Hepatocyte (in vitro differentiated cells): Measurements from ENCODE around the gene PDZD7. TPM values are rescaled to one million over a fixed set of nuclear protein-coding genes. Genes with fewer than 3 reads are reported as not detected.

Source experiments
- DNase-seq: peaks from one replicate; pipeline ENCODE4 v3.0.0-alpha.2; 2016; ENCODE audit warnings: low spot score
- H2AFZ ChIP-seq: fragments of 200-600 bp; sonication (generic); 2 replicates; pipeline ENCODE4 v1.6.0; 2016; ENCODE audit warnings: antibody characterized with exemption, mild to moderate bottlenecking
- H3K27ac ChIP-seq: fragments of 200-600 bp; sonication (generic); 2 replicates; pipeline ENCODE4 v1.5.1; 2016; ENCODE audit warnings: mild to moderate bottlenecking
- H3K27me3 ChIP-seq: fragments of 200-600 bp; sonication (generic); 2 replicates; pipeline ENCODE4 v1.6.1; 2016
- H3K36me3 ChIP-seq: fragments of 200-600 bp; sonication (generic); replicated peaks from 2 replicates; pipeline ENCODE4 v1.5.1; 2016; ENCODE audit warnings: low read depth; ENCODE audit not compliant: insufficient read depth
- H3K4me1 ChIP-seq: fragments of 200-600 bp; sonication (generic); 2 replicates; pipeline ENCODE4 v1.5.1; 2016; ENCODE audit warnings: mild to moderate bottlenecking, moderate library complexity; ENCODE audit not compliant: insufficient read depth
- H3K4me2 ChIP-seq: fragments of 200-600 bp; sonication (generic); 2 replicates; pipeline ENCODE4 v1.6.0; 2016
- H3K4me3 ChIP-seq: fragments of 200-600 bp; sonication (generic); 2 replicates; pipeline ENCODE4 v1.5.1; 2016; ENCODE audit warnings: mild to moderate bottlenecking
- H3K79me2 ChIP-seq: fragments of 200-600 bp; sonication (generic); 2 replicates; pipeline ENCODE4 v1.6.0; 2017; ENCODE audit warnings: mild to moderate bottlenecking
- H3K9me2 ChIP-seq: fragments of 200-600 bp; sonication (generic); replicated peaks from 2 replicates; pipeline ENCODE4 v1.6.0; 2017; ENCODE audit warnings: mild to moderate bottlenecking; ENCODE audit not compliant: insufficient read depth
- H3K9me3 ChIP-seq: fragments of 200-600 bp; sonication (generic); 2 replicates; pipeline ENCODE4 v1.5.1; 2016; ENCODE audit warnings: low read depth, mild to moderate bottlenecking
- H4K20me1 ChIP-seq: fragments of 200-600 bp; sonication (generic); 2 replicates; pipeline ENCODE4 v1.6.0; 2016; ENCODE audit warnings: mild to moderate bottlenecking; ENCODE audit not compliant: insufficient read depth, poor library complexity, severe bottlenecking
- CTCF ChIP-seq: fragments of 200-600 bp; sonication (generic); IDR thresholded peaks from 2 replicates; pipeline ENCODE4 v1.5.1; 2016; ENCODE audit warnings: antibody characterized with exemption, mild to moderate bottlenecking; ENCODE audit not compliant: poor library complexity
- EZH2 ChIP-seq: fragments of 200-600 bp; sonication (generic); IDR thresholded peaks from 2 replicates; pipeline ENCODE4 v1.6.1; 2016; ENCODE audit warnings: antibody characterized with exemption, mild to moderate bottlenecking, borderline replicate concordance
- EZH2phosphoT487 ChIP-seq: fragments of 200-600 bp; sonication (generic); IDR thresholded peaks from one replicate; pipeline ENCODE4 v1.6.1; 2018; ENCODE audit warnings: antibody characterized with exemption, mild to moderate bottlenecking, low read depth, moderate library complexity; ENCODE audit not compliant: unreplicated experiment, severe bottlenecking
- WGBS: methylation state at CpG from one replicate; pipeline ENCODE4 v1.1.6; 2016; ENCODE audit warnings: low lambda C conversion rate; ENCODE audit errors: missing lambda C conversion rate; 5-methylcytosine and 5-hydroxymethylcytosine counted together
- polyA plus RNA-seq: library from polyadenylated mRNA; unstranded; fragments of >200 nt; fragmentation: Nextera tagmentation; extraction: Ambion mirVana; gene quantifications from 2 replicates; pipeline ENCODE4 v1.2.1, GENCODE V29; 2016
- total RNA-seq: library from RNA; depleted of rRNA; stranded (reverse); fragments of >200 nt; gene quantifications from 2 replicates; pipeline ENCODE4 v1.2.3, GENCODE V29; 2014

The PDZD7 gene
- total and polyA plus RNA-seq, 2 experiments from 2014 or later: 6.0 to 8.4 TPM

GRCh38 chr10:101018600-101019439 lies 12.1 kb downstream of the PDZD7 start:
- Histone ChIP-seq H2AFZ (no peak overlapping the region), H3K9me2 (no peaks in the 10 kb centered on the region)

GRCh38 chr10:101018118-101018599 lies 12.8 kb downstream of the PDZD7 start:
- peaks cover 12% of the 10 kb centered on the region for H3K4me1 ChIP-seq
- H3K4me3 ChIP-seq: no peak overlapping the region
- H3K36me3 ChIP-seq: no peaks in the 10 kb centered on the region
- H3K79me2 ChIP-seq: no peaks in the 10 kb centered on the region
- no peak for DNase-seq
- H3K9me2 ChIP-seq: no peaks in the 10 kb centered on the region
- H3K9me3 ChIP-seq: no peaks in the 10 kb centered on the region
- H4K20me1 ChIP-seq: no peaks in the 10 kb centered on the region
- peaks cover 4% of the 10 kb centered on the region for H3K27me3 ChIP-seq
- H3K27ac ChIP-seq: no peak overlapping the region
- TF ChIP-seq EZH2phosphoT487 (no peak), EZH2 (no peak), CTCF (no peak)
- H2AFZ ChIP-seq: no peak overlapping the region
- peak overlapping the region; percentile 69 for H3K4me2 ChIP-seq
- 49% methylated on average over 15 of the region's 20 CpGs for WGBS

More at GRCh38 chr10:101018600-101019439, 12.1 kb downstream of the PDZD7 start:
- peaks cover 9% of the 10 kb centered on the region for H3K4me1 ChIP-seq
- no peaks in the 10 kb centered on the region for H3K36me3 ChIP-seq
- H3K4me3 ChIP-seq: no peak overlapping the region
- peak; percentile 94 for DNase-seq
- WGBS: 19% methylated on average over 42 of the region's 45 CpGs
- H3K79me2 ChIP-seq: no peaks in the 10 kb centered on the region
- H3K4me2 ChIP-seq: peak overlapping the region; percentile 69
- no peak overlapping the region for H3K27ac ChIP-seq
- no peak for TF ChIP-seq EZH2
- peak; percentile 89 for TF ChIP-seq CTCF
- H4K20me1 ChIP-seq: no peaks in the 10 kb centered on the region
- peaks cover 4% of the 10 kb centered on the region for H3K27me3 ChIP-seq
- H3K9me3 ChIP-seq: no peaks in the 10 kb centered on the region

GRCh38 chr10:101016814-101017213 lies 14.1 kb downstream of the PDZD7 start:
- H3K4me2 ChIP-seq: no peak overlapping the region
- no peak for DNase-seq
- TF ChIP-seq CTCF: no peak
- no peak for TF ChIP-seq EZH2phosphoT487
- TF ChIP-seq EZH2: no peak
- H3K27me3 ChIP-seq: peaks cover 4% of the 10 kb centered on the region
- H3K79me2 ChIP-seq: no peaks in the 10 kb centered on the region
- H2AFZ ChIP-seq: no peak overlapping the region
- no peaks in the 10 kb centered on the region for H3K36me3 ChIP-seq
- no peaks in the 10 kb centered on the region for H3K9me3 ChIP-seq
- H3K27ac ChIP-seq: no peak overlapping the region
- no peaks in the 10 kb centered on the region for H3K9me2 ChIP-seq
- no peak overlapping the region for H3K4me3 ChIP-seq
- H3K4me1 ChIP-seq: peaks cover 15% of the 10 kb centered on the region
- no peaks in the 10 kb centered on the region for H4K20me1 ChIP-seq
- 76% methylated on average over 5 of the region's 5 CpGs for WGBS
